ENCODE results near the gene MACROD2.

MACROD2 gene

GRCh38 chr20:13960119-13960518, 35.2 kb upstream of the MACROD2 start:
- no peak overlapping the region for H2AFZ ChIP-seq (ENCODE audit: low read depth, low read length, severe bottlenecking)
- H3K27ac ChIP-seq (ENCODE audit: low read depth, low read length): no peak overlapping the region
- H3K4me2 ChIP-seq (ENCODE audit: low read depth, low read length, poor library complexity, severe bottlenecking): no peak overlapping the region

GRCh38 chr20:13960525-13960924, 34.8 kb upstream of the MACROD2 start:
- Histone ChIP-seq H3K4me3 (ENCODE audit: insufficient read depth, low read length, poor library complexity, severe bottlenecking) (no peak overlapping the region), H3K27me3 (ENCODE audit: low read length) (no peaks in the 10 kb centered on the region), H3K36me3 (ENCODE audit: low read length) (no peaks in the 10 kb centered on the region), H3K27ac (ENCODE audit: low read depth, low read length) (no peak overlapping the region), H3K79me2 (ENCODE audit: insufficient read depth, low read length) (no peaks in the 10 kb centered on the region), H3K4me2 (ENCODE audit: low read depth, low read length, poor library complexity, severe bottlenecking) (no peak overlapping the region), H3K9me2 (replicated peaks; ENCODE audit: insufficient read depth, low read length) (no peaks in the 10 kb centered on the region), H3F3A (ENCODE audit: insufficient read depth) (no peaks in the 10 kb centered on the region), H2AFZ (ENCODE audit: low read depth, low read length, severe bottlenecking) (no peak overlapping the region), H3K9me3 (ENCODE audit: insufficient read depth, low read length) (no peaks in the 10 kb centered on the region), H4K20me1 (ENCODE audit: low read depth, low read length) (no peaks in the 10 kb centered on the region), H3K9ac (ENCODE audit: low read length) (no peak overlapping the region)
- TF ChIP-seq EZH2phosphoT487 (conservative IDR thresholded peaks at IDR 0.05; ENCODE audit: low read length) (no peak), CTCF (IDR thresholded peaks at IDR 0.05; ENCODE audit: insufficient read depth, low read length, poor library complexity, severe bottlenecking) (no peak)

More at GRCh38 chr20:13960119-13960518, 35.2 kb upstream of the MACROD2 start:
- no peaks in the 10 kb centered on the region for H3K79me2 ChIP-seq (ENCODE audit: insufficient read depth, low read length)
- no peaks in the 10 kb centered on the region for H3F3A ChIP-seq (ENCODE audit: insufficient read depth)
- TF ChIP-seq EZH2phosphoT487 (conservative IDR thresholded peaks at IDR 0.05; ENCODE audit: low read length): no peak
- TF ChIP-seq CTCF (IDR thresholded peaks at IDR 0.05; ENCODE audit: insufficient read depth, low read length, poor library complexity, severe bottlenecking): no peak
- H3K27me3 ChIP-seq (ENCODE audit: low read length): no peaks in the 10 kb centered on the region
- H3K9me3 ChIP-seq (ENCODE audit: insufficient read depth, low read length): no peaks in the 10 kb centered on the region
- H3K9me2 ChIP-seq (replicated peaks; ENCODE audit: insufficient read depth, low read length): no peaks in the 10 kb centered on the region
- H3K9ac ChIP-seq (ENCODE audit: low read length): no peak overlapping the region
- no peak overlapping the region for H3K4me3 ChIP-seq (ENCODE audit: insufficient read depth, low read length, poor library complexity, severe bottlenecking)
- H4K20me1 ChIP-seq (ENCODE audit: low read depth, low read length): no peaks in the 10 kb centered on the region
- H3K36me3 ChIP-seq (ENCODE audit: low read length): no peaks in the 10 kb centered on the region

GRCh38 chr20:13984211-13984610, 11.1 kb upstream of the MACROD2 start:
- Histone ChIP-seq H4K20me1 (ENCODE audit: low read depth, low read length) (no peaks in the 10 kb centered on the region), H3K9ac (ENCODE audit: low read length) (no peak overlapping the region), H3K4me2 (ENCODE audit: low read depth, low read length, poor library complexity, severe bottlenecking) (no peak overlapping the region), H3K9me2 (replicated peaks; ENCODE audit: insufficient read depth, low read length) (no peaks in the 10 kb centered on the region), H3K4me3 (ENCODE audit: insufficient read depth, low read length, poor library complexity, severe bottlenecking) (no peak overlapping the region), H3F3A (ENCODE audit: insufficient read depth) (no peaks in the 10 kb centered on the region), H2AFZ (ENCODE audit: low read depth, low read length, severe bottlenecking) (no peak overlapping the region), H3K9me3 (ENCODE audit: insufficient read depth, low read length) (no peaks in the 10 kb centered on the region), H3K36me3 (ENCODE audit: low read length) (no peaks in the 10 kb centered on the region), H3K79me2 (ENCODE audit: insufficient read depth, low read length) (no peaks in the 10 kb centered on the region), H3K27ac (ENCODE audit: low read depth, low read length) (no peak overlapping the region), H3K27me3 (ENCODE audit: low read length) (no peaks in the 10 kb centered on the region)
- no peak for TF ChIP-seq EZH2phosphoT487 (conservative IDR thresholded peaks at IDR 0.05; ENCODE audit: low read length)

GRCh38 chr20:13990465-13990864, 4.9 kb upstream of the MACROD2 start, which contains the start of gene SEL1L2:
SEL1L2 (minus strand) TSS chr20:13990614; CDS start chr20:13990534, 80 bp downstream.
- Histone ChIP-seq H3K9me3 (ENCODE audit: insufficient read depth, low read length) (peaks cover 15% of the 10 kb centered on the region; the same call in 1 of the 2 replicates), H4K20me1 (ENCODE audit: low read depth, low read length) (no peaks in the 10 kb centered on the region), H3K4me2 (ENCODE audit: low read depth, low read length, poor library complexity, severe bottlenecking) (no peak within 1 kb of the TSS), H3K79me2 (ENCODE audit: insufficient read depth, low read length) (no peaks in the 10 kb centered on the region), H3K36me3 (ENCODE audit: low read length) (no peaks in the 10 kb centered on the region), H3K9me2 (replicated peaks; ENCODE audit: insufficient read depth, low read length) (no peaks in the 10 kb centered on the region), H3K4me3 (ENCODE audit: insufficient read depth, low read length, poor library complexity, severe bottlenecking) (no peak within 1 kb of the TSS), H3K9ac (ENCODE audit: low read length) (no peak within 1 kb of the TSS), H3K27ac (ENCODE audit: low read depth, low read length) (no peak within 1 kb of the TSS), H3F3A (ENCODE audit: insufficient read depth) (no peaks in the 10 kb centered on the region), H3K27me3 (ENCODE audit: low read length) (no peaks in the 10 kb centered on the region), H2AFZ (ENCODE audit: low read depth, low read length, severe bottlenecking) (no peak within 1 kb of the TSS)
- TF ChIP-seq EZH2phosphoT487 (conservative IDR thresholded peaks at IDR 0.05; ENCODE audit: low read length) (no peak), CTCF (IDR thresholded peaks at IDR 0.05; ENCODE audit: insufficient read depth, low read length, poor library complexity, severe bottlenecking) (no peak)
